ENCODE data around the gene ZNF169.

- TF ChIP-seq CTCF (IDR thresholded peaks at IDR 0.05; ENCODE audit: insufficient read depth, low read length) = no peak
- TF ChIP-seq SPI1 (IDR thresholded peaks at IDR 0.05; ENCODE audit: borderline replicate concordance, low read depth) = no peak
Measured at GRCh38 chr9:94298949-94299599, 40.0 kb downstream of the ZNF169 start.
